Measurements from ENCODE around the gene MED13L.

Gene MED13L

GRCh38 chr12:116077431-116077830, 200.1 kb downstream of the MED13L start:
- TF ChIP-seq CTCF (conservative IDR thresholded peaks at IDR 0.05; ENCODE audit: low read length): no peak
- no peak overlapping the region for H3K4me3 ChIP-seq (ENCODE audit: low read length)
- no peak for DNase-seq (ENCODE audit: low read depth)

- no peak for TF ChIP-seq CTCF (conservative IDR thresholded peaks at IDR 0.05; ENCODE audit: low read length)
- no peak overlapping the region for H3K4me3 ChIP-seq (ENCODE audit: low read length)
- DNase-seq (ENCODE audit: low read depth): no peak
These were observed 201.1 kb downstream of the MED13L start for GRCh38 chr12:116076399-116076798.

GRCh38 chr12:116074686-116075085, 202.8 kb downstream of the MED13L start:
- DNase-seq (ENCODE audit: low read depth): no peak
- no peak overlapping the region for H3K4me3 ChIP-seq (ENCODE audit: low read length)
- TF ChIP-seq CTCF (conservative IDR thresholded peaks at IDR 0.05; ENCODE audit: low read length): no peak

GRCh38 chr12:116071555-116072230, 205.8 kb downstream of the MED13L start:
- no peak overlapping the region for H3K4me3 ChIP-seq (ENCODE audit: low read length)
- no peak for TF ChIP-seq CTCF (conservative IDR thresholded peaks at IDR 0.05; ENCODE audit: low read length)
- DNase-seq (ENCODE audit: low read depth): no peak

GRCh38 chr12:116070444-116070843, 207.0 kb downstream of the MED13L start:
- no peak for TF ChIP-seq CTCF (conservative IDR thresholded peaks at IDR 0.05; ENCODE audit: low read length)
- no peak for DNase-seq (ENCODE audit: low read depth)
- H3K4me3 ChIP-seq (ENCODE audit: low read length): no peak overlapping the region

GRCh38 chr12:116069943-116070342, 207.6 kb downstream of the MED13L start:
- DNase-seq (ENCODE audit: low read depth): no peak
- TF ChIP-seq CTCF (conservative IDR thresholded peaks at IDR 0.05; ENCODE audit: low read length): no peak

GRCh38 chr12:116068853-116069252, 208.6 kb downstream of the MED13L start:
- DNase-seq (ENCODE audit: low read depth): no peak
- no peak for TF ChIP-seq CTCF (conservative IDR thresholded peaks at IDR 0.05; ENCODE audit: low read length)
- no peak overlapping the region for H3K4me3 ChIP-seq (ENCODE audit: low read length)

More at GRCh38 chr12:116069943-116070342, 207.6 kb downstream of the MED13L start:
- no peak overlapping the region for H3K4me3 ChIP-seq (ENCODE audit: low read length)
